Colon (tissue), 2 donors: ENCODE results near the gene SPON2.

Experiments
- FAIRE-seq: peaks from 2 replicates; lab custom pipeline; 2012; peaks lifted over from hg19 to GRCh38; lab: Jason Lieb, UNC
- donor health status: control.
- donor health status: control.

The SPON2 gene

GRCh38 chr4:1172228-1172851, at the start of gene SPON2:
SPON2 (minus strand) TSS chr4:1172583.
- no peak for FAIRE-seq

DNA sequence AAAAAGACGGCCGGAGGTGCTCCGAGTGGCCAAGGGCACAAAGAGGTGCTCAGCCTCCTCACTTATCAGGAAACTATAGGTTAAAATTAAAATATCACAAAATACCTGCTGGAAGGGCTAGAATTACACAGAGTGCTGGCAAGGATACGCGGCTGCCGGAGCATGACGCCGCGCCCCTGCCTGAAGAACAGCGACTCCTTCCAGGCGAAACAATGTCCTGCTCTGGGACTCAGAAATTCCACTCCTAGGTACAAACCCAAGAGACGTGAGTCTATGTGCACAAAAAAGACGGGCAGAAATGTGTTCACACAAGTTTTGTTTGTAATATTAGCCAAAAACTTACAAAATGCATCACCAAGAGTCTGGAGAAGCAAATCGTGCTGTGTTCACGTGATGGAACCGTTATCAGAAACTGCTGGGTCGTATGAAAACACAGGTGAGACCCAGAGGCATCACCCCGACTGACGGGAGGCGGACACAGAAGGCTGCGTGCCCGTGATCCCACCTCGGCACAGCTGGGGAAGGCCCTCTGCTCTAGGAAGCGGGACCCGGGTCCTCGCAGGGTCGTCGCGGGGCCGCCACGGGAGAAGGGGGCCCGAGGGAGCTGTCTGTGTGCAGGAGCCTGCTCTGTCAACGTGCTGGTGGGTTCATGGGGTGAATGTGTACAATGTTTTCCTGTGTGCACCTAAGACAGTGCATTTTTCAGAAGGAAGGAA, 48.9 kb upstream of the SPON2 start:
- FAIRE-seq: no peak

DNA sequence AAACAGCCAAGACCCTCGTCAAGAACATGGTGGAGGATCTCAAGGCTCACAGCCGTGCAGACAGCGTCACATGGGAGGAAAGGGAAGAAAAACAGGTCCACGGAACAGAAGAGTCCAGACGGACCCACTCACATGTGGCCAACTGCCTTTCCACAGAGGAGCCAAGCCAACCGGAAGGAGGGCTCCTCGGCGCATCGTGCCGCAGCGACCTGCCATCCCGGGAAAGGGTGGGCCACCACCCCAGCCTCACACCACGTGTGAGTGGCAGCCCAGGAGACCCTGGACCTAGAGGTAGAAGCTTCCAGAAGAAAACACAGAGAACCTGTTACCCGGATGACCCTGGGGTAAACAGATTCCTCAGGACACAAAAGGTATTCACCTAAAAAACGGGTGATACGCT, 48.2 kb upstream of the SPON2 start:
- FAIRE-seq: no peak

GRCh38 chr4:1219566-1219950, 47.2 kb upstream of the SPON2 start:
- no peak for FAIRE-seq

DNA sequence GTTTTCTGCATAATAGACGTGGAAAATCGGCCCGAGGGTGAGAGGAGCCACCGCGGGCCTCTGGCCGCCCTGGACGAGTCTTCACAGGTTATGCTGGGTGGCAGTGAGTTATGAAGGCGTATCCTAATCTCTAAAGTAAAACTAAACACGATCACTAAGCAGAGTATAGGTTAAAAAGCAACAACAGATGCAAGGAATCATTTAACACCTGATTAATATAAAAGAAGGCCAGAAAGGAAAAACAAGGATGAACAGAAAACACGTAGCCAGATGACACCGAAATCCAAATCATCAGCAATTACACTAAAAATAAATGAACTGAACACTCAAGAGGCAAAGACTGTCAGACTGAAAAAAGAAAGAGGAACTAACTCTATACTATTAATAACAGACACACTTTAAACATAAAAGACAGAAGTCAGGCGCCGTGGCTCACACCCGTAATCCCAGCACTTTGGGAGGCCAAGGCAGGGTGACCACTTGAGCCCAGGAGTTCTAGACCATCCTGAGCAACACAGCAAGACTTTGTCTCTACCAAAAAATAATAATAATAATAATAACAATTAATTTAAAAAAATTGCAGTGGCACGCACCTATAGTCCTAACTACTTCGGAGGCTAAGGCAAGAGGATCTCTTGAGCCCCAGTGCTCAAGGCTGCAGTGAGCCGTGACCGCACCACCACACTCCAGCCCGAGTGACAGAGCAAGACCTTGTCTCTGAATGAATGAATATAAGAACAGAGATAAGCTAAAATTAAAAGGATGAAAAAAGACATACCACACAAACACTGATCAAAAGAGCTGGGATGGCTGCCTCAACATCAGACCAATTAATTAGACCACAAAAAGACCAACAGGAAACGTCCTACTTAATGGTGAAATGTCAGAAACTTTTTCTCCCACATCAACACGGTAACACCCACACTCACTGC, 46.5 kb upstream of the SPON2 start:
- FAIRE-seq: no peak

DNA sequence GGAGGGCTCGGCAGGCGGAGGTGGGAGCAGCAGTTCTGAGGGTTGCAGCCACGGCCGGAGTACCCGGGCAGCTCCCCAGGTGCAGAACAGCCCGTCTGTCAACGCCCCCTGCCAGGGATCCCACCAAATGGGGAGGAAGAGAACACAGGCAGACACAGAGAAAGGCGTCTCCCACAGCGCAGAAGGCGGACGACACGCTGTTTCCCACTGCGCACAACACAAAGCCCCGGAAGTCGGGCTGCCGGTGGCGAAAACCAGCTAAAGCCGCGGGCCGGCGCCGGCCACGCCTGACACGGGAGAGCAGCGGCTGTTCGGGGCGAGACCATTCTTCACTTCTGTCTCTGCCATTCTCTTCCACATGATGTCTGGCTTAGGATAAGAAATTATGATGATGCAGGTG, 45.0 kb upstream of the SPON2 start:
- no peak for FAIRE-seq

DNA sequence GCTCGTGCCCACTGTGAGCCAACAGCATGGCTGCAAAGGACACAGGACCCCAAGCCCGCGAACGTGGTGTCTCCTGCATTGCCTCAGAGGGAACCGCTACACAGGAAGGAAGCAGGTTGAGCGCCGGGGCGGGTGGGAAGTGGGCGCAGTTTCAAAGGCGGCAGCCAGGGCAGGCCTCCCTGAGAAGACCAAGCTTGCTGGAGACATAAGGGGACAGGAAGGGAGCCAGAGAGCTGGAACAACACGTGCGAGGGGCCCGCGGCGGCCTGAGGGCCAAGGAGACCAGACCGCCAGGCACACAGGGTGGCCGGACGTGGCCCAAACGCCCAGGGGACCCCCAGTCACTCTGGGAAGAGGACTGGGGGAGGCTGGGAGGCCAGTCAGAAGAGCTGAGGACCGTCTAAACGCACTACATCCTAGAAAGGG, 44.5 kb upstream of the SPON2 start:
- no peak for FAIRE-seq

- no peak for FAIRE-seq
Observed at GRCh38 chr4:1216076-1216614, 43.8 kb upstream of the SPON2 start.

GRCh38 chr4:1215141-1216075, 43.0 kb upstream of the SPON2 start:
- FAIRE-seq: no peak

DNA sequence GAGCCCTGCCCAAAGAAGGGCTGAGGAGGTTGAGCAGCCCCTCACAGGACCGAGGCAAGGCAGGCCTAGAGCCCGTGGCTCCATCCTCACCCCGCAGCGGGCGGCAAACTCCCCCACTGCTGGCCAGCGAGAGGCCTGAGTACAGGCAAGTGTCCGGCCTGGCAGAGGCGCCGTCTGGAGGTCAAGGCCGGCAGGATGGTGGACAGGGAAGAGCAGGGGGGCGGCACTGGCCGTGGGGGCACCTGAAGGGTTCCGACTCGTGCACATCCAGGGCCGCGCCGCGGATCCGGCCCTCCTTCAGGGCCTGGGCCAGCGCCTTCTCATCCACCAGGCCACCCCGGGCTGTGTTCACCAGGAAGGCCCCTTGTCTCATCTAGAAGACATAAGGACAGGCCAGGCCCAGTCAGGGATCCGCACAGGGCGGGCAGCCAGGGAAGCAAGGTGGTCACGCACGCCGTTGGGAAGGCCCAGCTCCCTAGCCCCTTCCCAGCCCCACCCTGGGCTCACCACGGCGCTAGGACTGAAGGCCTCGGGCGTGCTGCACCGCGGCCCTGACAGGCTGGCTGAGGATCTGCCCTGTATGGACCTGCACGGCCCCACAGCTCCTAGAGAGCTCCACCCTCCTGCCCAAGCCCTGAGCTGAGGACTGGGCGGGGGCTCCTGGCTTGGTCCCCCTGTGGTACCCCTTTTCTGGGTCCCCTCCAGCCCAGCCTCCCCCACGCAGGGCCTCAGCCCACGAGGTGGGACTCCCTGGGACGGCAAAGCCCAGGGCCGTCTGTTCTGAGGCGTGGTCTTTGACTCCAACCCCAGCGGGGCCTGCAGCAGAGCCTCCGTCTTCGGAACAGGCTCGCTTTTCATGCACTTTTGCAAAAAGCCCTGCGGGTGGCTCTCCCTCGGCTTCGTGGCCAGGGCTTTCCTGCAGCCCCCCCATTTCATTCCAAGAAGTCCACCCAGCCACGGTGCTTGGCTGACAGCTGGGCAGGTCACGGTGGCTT, 42.0 kb upstream of the SPON2 start:
- FAIRE-seq: no peak

DNA sequence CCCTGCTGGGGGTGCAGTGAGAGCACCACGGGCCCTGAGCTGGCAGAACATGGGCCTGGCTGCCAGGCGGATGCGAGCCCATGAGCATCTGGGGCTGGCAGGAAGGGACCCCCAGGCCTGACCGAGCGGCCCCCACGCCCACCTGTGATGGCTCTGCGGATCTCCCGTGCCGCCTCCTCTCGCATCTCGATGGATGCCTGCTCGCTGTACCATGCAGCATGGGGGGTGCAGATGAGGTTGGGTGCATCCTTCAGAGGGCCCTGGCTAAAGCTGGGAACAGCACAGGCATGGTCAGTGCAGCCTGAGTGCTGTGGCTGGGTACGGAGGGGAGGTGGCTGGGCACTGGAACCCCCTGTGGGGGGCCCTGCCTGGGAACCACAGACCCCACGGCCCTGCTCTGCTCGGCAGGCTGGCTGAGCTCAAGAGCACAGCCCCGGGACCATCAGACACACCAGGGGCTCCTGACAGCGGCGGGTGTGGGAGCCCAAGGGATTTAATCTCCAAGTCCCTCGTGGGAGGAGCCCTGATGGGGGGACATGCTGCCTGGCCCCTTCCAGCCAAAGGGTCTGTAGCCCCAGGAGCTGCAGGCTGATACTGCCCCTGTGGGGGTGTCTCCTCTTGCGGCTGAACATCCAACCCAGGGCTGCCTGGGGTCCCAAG, 41.1 kb upstream of the SPON2 start:
- no peak for FAIRE-seq

DNA sequence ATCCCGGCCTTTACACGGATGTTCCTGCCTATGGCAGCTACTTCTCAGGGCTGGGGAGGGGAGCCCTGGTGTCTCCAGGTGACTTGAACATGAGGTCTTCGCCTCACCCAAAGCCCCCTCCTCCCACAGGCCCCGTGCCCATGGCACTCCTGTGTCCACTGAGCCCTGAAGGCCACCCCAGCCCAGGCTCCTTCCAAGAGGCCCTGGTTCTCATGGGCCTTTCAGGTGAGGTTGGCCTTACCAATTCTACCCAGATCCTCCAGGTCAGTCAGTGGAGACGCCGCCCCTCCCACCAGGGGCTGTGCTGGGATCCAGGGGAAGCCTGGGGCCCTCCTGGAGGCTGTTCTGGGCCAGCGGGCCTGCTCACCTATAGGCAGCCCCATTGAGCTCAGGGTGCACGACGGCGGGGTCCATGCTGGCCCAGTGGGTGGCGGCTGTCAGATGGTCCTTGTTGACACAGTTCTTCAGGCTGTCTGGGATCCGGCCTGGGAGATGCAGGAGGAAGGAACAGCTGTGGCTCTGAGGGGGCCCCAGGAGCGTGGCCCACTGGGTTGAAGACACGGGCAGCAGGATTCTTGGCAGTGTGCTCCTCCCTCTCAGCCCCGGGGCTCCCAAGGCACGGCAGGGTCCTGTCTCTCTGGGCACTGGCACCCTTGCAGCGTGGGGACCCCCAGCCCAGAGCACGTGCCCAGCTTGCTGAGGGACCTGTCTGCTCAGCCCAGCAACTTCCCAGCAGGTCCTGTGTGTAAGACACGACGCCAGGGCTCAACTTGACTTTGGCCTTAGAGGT, 40.4 kb upstream of the SPON2 start:
- FAIRE-seq: no peak

DNA sequence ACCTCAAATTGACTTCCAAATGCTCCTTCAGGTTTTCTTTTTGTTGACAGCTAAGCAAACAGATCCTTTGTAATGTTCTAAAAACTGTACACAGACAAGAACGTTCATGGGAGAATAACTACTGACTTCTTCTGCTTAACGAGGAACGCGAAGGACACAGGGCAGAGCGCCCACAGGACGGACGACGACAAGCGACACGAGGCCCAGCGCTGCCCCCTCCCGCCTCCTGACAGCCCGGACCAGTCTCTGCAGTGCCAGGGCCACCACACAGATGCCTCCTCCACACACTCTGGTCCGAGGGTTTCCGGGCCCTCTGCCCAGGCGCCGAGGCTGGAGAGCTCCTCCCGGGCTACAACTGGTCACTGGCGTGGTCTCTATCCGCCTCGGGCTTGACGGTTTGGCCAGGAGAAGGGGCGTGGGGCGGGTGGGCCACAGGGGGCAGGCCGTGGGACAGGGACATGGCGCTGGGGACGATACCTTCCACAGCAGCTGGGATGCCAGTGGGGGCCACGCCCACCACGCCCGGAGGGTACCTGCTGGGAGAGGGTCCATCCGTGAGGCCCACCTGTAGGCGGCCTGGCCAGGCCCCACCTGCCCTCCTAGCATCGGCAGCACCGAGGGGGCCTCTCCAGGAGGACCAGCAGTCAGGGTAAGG, 39.6 kb upstream of the SPON2 start:
- FAIRE-seq: no peak

- FAIRE-seq: no peak
Observed at GRCh38 chr4:1211371-1211770, 39.0 kb upstream of the SPON2 start.

DNA sequence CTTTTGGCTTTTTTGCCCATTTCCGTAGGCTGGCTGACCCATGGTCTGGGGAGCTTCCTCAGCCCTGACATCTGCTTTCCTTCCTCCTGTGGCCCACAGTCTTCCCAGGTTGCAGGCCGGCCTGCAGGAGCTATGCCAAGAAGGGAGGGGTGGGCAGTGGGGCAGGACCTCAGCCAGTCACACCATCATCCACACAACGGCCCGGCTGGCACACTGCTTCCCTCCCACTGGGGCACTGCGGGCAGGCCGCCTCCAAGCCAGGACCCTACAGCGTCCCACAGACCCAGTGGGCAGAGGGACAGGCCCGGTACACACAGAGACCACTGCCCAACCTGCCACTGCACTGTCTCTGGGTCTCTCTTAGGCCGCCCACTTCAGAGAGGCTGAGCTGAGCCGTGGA, 38.6 kb upstream of the SPON2 start:
- FAIRE-seq: no peak

GRCh38 chr4:1210241-1210841, 38.0 kb upstream of the SPON2 start:
- FAIRE-seq: no peak

DNA sequence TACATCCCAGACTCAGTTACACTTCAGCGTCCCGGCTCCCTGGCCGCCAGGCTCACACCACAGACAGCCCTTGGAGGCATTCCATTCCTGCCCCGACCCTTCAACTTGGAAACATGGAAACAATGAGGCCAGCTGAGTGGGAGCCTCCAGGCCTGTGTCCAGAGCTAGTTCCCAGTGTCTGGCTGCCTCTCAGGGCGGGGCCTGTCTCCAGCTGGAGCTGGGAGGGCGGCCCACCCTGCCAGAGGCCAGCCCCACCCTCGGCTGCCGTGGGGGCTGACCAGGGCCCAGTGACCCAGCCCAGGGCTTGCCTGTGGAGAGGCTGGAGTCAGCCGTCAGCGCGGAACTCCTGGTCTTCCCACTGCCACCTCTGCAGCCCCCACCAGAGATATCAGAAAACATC, 37.4 kb upstream of the SPON2 start:
- FAIRE-seq: no peak
